ENCODE measurements around the gene WWOX. TPM values are rescaled to one million over a fixed set of nuclear protein-coding genes. Genes with fewer than 3 reads are reported as not detected.

Gene WWOX
- total and polyA plus RNA-seq, 2 of the 13 experiments (the other 11 are each of a cell fraction or from before 2014, with no cell fraction given), result 9.1 to 37.4 TPM

DNA sequence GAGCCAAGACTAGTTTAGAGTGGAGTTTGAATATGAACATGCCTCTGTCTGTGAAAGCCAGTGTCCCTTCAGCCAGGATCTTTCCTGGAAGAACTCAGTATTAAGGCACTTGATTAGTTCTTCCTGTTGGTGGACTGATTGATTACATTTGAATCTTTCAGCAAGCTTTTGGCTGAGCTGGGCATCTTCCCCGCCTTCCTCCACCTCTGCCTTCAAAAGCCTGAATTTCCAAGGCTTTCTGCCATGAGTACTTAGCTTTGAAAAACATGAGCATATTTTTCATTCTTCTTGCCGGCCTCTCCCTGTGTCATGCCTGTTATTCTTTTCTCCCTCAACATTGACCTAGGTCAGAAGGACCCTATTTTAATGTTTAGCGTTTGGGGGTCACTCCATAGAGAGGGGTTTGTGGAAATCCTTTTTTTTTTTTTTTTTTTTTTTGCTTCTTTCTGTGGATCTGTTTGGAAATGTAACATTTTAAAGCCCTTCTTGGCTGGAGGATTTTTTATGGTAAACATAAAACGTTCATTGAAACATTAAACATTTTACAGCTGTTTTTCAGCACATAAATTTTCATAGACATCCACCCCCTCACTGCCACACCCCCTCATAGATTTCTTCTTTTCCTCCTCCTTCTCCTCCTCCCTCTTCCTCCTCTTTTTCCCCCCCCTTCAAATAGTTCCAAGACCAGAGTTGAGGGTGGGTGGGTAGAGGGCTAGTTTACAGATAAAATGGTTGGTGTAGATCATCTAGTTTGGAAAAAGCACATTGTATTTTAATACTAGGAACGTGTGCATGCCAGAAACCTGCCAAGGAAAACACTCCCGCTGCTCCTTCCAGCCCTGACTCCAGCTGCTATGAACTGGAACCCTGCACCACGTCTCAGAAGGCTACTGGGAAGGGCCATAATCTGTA lies 645.9 kb downstream of the WWOX start:
- Histone ChIP-seq H3K4me2 (ENCODE audit: low read depth, low read length) (no peak overlapping the region), H4K20me1 (ENCODE audit: insufficient read depth, low read length) (no peaks in the 10 kb centered on the region), H3K27me3 (ENCODE audit: control insufficient read depth in 1 of 2, insufficient read depth in 2 of 2, low read length in 2 of 2) (no peaks in the 10 kb centered on the region), H3K36me3 (replicated peaks in 1 of 2; ENCODE audit: control insufficient read depth in 1 of 2, insufficient read depth in 2 of 2, low read length in 2 of 2) (no peaks in the 10 kb centered on the region), H3K4me3 (replicated peaks in 1 of 3; ENCODE audit: insufficient read depth in 1 of 3, low read depth in 2 of 3, low read length in 3 of 3) (no peak overlapping the region), H3K4me1 (ENCODE audit: insufficient read depth, low read length) (peaks cover 11% of the 10 kb centered on the region), H3K9me3 (ENCODE audit: low read length) (no peaks in the 10 kb centered on the region), H3K27ac (ENCODE audit: extremely low read length, insufficient read depth, low read length) (no peak overlapping the region), H2AFZ (ENCODE audit: low read length) (no peak overlapping the region), H3K9ac (ENCODE audit: insufficient read depth, low read depth, low read length) (no peak overlapping the region), H3K79me2 (ENCODE audit: insufficient read depth, low read length) (no peaks in the 10 kb centered on the region)
- in situ Hi-C loops (cut with HindIII; ENCODE audit: extremely low pct_ligation_motif_present, low pct_unique_long_range_greater_than_20kb), result no loop called here
- ChIA-PET POLR2A (interaction anchor here (1.0 kb wide), 1 partner anchor 11 kb away, joined by 3 read pairs; no protein-coding TSS in a partner anchor), CTCF (ENCODE audit: low intra/inter-chr PET ratio, low total read pairs) (no interaction called here)
- intact Hi-C loops (cut with micrococcal nuclease; ENCODE audit: unreplicated experiment), result no loop called here
- no peak for FAIRE-seq
- WGBS (ENCODE audit: low lambda C conversion rate), result 83% methylated on average over 7 of the region's 7 CpGs
- DNase-seq (ENCODE audit: low spot score), result no peak
- BruUV-seq (replicated peaks), result no TSS peak
- ATAC-seq, result no peak
- no peak for TF ChIP-seq SETDB1 (CRISPR knock-in tag; IDR thresholded peaks at IDR 0.05; ENCODE audit: borderline replicate concordance)
- TF ChIP-seq ESRRA (CRISPR knock-in tag; IDR thresholded peaks at IDR 0.05; ENCODE audit: low read depth), result no peak
- TF ChIP-seq SAP130 (CRISPR knock-in tag; IDR thresholded peaks at IDR 0.05; ENCODE audit: low read depth), result no peak
- TF ChIP-seq, protein P1, sequence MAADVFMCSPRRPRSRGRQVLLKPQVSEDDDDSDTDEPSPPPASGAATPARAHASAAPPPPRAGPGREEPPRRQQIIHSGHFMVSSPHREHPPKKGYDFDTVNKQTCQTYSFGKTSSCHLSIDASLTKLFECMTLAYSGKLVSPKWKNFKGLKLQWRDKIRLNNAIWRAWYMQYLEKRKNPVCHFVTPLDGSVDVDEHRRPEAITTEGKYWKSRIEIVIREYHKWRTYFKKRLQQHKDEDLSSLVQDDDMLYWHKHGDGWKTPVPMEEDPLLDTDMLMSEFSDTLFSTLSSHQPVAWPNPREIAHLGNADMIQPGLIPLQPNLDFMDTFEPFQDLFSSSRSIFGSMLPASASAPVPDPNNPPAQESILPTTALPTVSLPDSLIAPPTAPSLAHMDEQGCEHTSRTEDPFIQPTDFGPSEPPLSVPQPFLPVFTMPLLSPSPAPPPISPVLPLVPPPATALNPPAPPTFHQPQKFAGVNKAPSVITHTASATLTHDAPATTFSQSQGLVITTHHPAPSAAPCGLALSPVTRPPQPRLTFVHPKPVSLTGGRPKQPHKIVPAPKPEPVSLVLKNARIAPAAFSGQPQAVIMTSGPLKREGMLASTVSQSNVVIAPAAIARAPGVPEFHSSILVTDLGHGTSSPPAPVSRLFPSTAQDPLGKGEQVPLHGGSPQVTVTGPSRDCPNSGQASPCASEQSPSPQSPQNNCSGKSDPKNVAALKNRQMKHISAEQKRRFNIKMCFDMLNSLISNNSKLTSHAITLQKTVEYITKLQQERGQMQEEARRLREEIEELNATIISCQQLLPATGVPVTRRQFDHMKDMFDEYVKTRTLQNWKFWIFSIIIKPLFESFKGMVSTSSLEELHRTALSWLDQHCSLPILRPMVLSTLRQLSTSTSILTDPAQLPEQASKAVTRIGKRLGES (CRISPR knock-in tag; IDR thresholded peaks at IDR 0.05; ENCODE audit: borderline replicate concordance), result no peak
- TF ChIP-seq ZNF577 (CRISPR knock-in tag; IDR thresholded peaks at IDR 0.05; ENCODE audit: borderline replicate concordance, low read depth), result no peak
- no peak for TF ChIP-seq JARID2 (CRISPR knock-in tag; IDR thresholded peaks at IDR 0.05; ENCODE audit: insufficient replicate concordance)
- TF ChIP-seq, protein P2, sequence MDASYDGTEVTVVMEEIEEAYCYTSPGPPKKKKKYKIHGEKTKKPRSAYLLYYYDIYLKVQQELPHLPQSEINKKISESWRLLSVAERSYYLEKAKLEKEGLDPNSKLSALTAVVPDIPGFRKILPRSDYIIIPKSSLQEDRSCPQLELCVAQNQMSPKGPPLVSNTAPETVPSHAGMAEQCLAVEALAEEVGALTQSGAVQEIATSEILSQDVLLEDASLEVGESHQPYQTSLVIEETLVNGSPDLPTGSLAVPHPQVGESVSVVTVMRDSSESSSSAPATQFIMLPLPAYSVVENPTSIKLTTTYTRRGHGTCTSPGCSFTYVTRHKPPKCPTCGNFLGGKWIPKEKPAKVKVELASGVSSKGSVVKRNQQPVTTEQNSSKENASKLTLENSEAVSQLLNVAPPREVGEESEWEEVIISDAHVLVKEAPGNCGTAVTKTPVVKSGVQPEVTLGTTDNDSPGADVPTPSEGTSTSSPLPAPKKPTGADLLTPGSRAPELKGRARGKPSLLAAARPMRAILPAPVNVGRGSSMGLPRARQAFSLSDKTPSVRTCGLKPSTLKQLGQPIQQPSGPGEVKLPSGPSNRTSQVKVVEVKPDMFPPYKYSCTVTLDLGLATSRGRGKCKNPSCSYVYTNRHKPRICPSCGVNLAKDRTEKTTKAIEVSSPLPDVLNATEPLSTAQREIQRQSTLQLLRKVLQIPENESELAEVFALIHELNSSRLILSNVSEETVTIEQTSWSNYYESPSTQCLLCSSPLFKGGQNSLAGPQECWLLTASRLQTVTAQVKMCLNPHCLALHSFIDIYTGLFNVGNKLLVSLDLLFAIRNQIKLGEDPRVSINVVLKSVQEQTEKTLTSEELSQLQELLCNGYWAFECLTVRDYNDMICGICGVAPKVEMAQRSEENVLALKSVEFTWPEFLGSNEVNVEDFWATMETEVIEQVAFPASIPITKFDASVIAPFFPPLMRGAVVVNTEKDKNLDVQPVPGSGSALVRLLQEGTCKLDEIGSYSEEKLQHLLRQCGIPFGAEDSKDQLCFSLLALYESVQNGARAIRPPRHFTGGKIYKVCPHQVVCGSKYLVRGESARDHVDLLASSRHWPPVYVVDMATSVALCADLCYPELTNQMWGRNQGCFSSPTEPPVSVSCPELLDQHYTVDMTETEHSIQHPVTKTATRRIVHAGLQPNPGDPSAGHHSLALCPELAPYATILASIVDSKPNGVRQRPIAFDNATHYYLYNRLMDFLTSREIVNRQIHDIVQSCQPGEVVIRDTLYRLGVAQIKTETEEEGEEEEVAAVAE (CRISPR knock-in tag; IDR thresholded peaks at IDR 0.05; ENCODE audit: borderline replicate concordance), result no peak
- TF ChIP-seq CBX5 (CRISPR knock-in tag; IDR thresholded peaks at IDR 0.05; ENCODE audit: borderline replicate concordance), result no peak
- TF ChIP-seq BRCA1 (CRISPR knock-in tag; IDR thresholded peaks at IDR 0.05), result no peak
- no peak for TF ChIP-seq TBX3 (IDR thresholded peaks at IDR 0.05; ENCODE audit: borderline replicate concordance)
- no peak for TF ChIP-seq SIX1 (CRISPR knock-in tag; IDR thresholded peaks at IDR 0.05; ENCODE audit: borderline replicate concordance)
- TF ChIP-seq GATAD1 (CRISPR knock-in tag; IDR thresholded peaks at IDR 0.05), result no peak
- no peak for TF ChIP-seq PHF5A (CRISPR knock-in tag; IDR thresholded peaks at IDR 0.05; ENCODE audit: low read depth, unreplicated experiment)
- no peak for TF ChIP-seq ZNF44 (CRISPR knock-in tag; IDR thresholded peaks at IDR 0.05)
- TF ChIP-seq DNMT1 (CRISPR knock-in tag; IDR thresholded peaks at IDR 0.05), result no peak
- no peak for TF ChIP-seq ZFP37 (CRISPR knock-in tag; IDR thresholded peaks at IDR 0.05; ENCODE audit: borderline replicate concordance)
- no peak for TF ChIP-seq ZFP36L2 (CRISPR knock-in tag; IDR thresholded peaks at IDR 0.05)
